Breast epithelium (tissue), 3 donors: ENCODE data around the gene HGD.

Experiments used
- POLR2A ChIP-seq: fragments of 450-650 bp; IDR thresholded peaks from one replicate; pipeline ENCODE4 v1.6.1; 2016; ENCODE audit warnings: antibody characterized with exemption, mild to moderate bottlenecking, moderate library complexity
- POLR2AphosphoS5 ChIP-seq, 3 donors: sonication (generic); formaldehyde crosslinking; IDR thresholded peaks; one replicate each; pipeline ENCODE4 v1.6.1; 2017; ENCODE audit warnings: antibody characterized with exemption in 3 of 3
- TF ChIP-seq, protein P1 (sequence below), 3 donors: fragments of 450-650 bp; IDR thresholded peaks; one replicate each; pipeline ENCODE4 v1.5.1; 2016 to 2017; ENCODE audit warnings: antibody characterized with exemption in 3 of 3, mild to moderate bottlenecking in 3 of 3, moderate library complexity in 3 of 3

DNA sequence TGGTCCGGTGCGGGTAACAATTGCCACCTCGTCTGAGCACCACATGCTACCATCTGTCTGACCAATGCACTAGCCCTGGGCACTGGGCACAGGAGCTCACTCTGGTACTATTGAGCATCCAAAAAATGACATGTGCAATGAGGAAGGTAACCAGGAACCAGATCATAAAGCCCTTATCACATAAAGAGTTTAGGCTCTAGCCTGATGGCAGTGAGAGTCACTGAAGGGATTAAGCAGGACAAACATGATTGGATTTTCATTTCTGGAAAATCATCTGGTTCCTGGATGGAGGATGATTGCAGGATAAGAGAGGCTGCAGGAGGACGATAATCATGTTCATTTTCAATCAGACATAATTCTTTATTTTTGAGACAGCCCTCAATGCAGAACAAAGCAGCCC, 73.5 kb downstream of the HGD start:
- TF ChIP-seq, protein P1, sequence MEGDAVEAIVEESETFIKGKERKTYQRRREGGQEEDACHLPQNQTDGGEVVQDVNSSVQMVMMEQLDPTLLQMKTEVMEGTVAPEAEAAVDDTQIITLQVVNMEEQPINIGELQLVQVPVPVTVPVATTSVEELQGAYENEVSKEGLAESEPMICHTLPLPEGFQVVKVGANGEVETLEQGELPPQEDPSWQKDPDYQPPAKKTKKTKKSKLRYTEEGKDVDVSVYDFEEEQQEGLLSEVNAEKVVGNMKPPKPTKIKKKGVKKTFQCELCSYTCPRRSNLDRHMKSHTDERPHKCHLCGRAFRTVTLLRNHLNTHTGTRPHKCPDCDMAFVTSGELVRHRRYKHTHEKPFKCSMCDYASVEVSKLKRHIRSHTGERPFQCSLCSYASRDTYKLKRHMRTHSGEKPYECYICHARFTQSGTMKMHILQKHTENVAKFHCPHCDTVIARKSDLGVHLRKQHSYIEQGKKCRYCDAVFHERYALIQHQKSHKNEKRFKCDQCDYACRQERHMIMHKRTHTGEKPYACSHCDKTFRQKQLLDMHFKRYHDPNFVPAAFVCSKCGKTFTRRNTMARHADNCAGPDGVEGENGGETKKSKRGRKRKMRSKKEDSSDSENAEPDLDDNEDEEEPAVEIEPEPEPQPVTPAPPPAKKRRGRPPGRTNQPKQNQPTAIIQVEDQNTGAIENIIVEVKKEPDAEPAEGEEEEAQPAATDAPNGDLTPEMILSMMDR (IDR thresholded peaks at IDR 0.05), result no peak
- TF ChIP-seq POLR2A (no peak), POLR2AphosphoS5 (IDR thresholded peaks at IDR 0.05) (no peak)
